GM12878 (cell line): Measurements from ENCODE around the gene ELL. TPM values are rescaled to one million over a fixed set of nuclear protein-coding genes. Genes with fewer than 3 reads are reported as not detected.

Source experiments
- ATAC-seq: fragments of 200-7000 bp; cut with Tn5 transposase; 3 replicates; pipeline ENCODE4 v1.9.1; 2020; ENCODE audit warnings: mild to moderate bottlenecking, moderate library complexity
- BruUV-seq: library from RNA; stranded (reverse); fragments of 400-500 nt; replicated peaks from 2 replicates; lab custom pipeline; 2021; lab: Mats Ljungman, UMichigan
- CTCF ChIA-PET: fragments of 300-600 bp; sonication (Branson Sonifier 250); formaldehyde crosslinking; extraction: SDS; loops from one replicate; lab custom pipeline; 2021; ENCODE audit warnings: inconsistent platforms; lab: Yijun Ruan, JAX
- POLR2A ChIA-PET: fragments of 350-600 bp; formaldehyde crosslinking; extraction: SDS; loops from one replicate; lab custom pipeline; 2021; ENCODE audit warnings: inconsistent platforms; lab: Charles Lee
- RAD21 ChIA-PET: fragments of 300-600 bp; sonication (Branson Sonifier 250); formaldehyde crosslinking; loops from one replicate; lab custom pipeline; 2023; ENCODE audit warnings: antibody characterized with exemption; ENCODE audit not compliant: unreplicated experiment; lab: Charles Lee
- SMC1A ChIA-PET: fragments of 300-600 bp; sonication (Branson Sonifier 250); formaldehyde crosslinking; loops from one replicate; lab custom pipeline; 2023; ENCODE audit not compliant: unreplicated experiment, uncharacterized antibody; lab: Charles Lee
- DNase-seq: peaks from one replicate; pipeline ENCODE4 v3.0.0-alpha.2; 2011; ENCODE audit warnings: low read depth, low spot score
- FAIRE-seq: peaks from 3 replicates; lab custom pipeline; 2011; peaks lifted over from hg19 to GRCh38; lab: Jason Lieb, UNC
- H2AFZ ChIP-seq: 2 replicates; pipeline ENCODE4 v1.6.0; 2011; ENCODE audit warnings: low read depth, low read length, control low read depth; ENCODE audit not compliant: control insufficient read depth
- H3K27ac ChIP-seq: 2 replicates; pipeline ENCODE4 v1.5.1; 2011; ENCODE audit warnings: control low read depth; ENCODE audit not compliant: control insufficient read depth, insufficient read depth
- H3K27me3 ChIP-seq, 2 experiments: replicated peaks in 1 of 2; 2 replicates each; pipeline versions ENCODE4 v1.6.0 to v1.6.1; 2011; ENCODE audit warnings: low read length in 1 of 2; ENCODE audit not compliant: control insufficient read depth in 2 of 2, insufficient read depth in 2 of 2
- H3K36me3 ChIP-seq, 2 experiments: 2 replicates each; pipeline ENCODE4 v1.5.1; 2011; ENCODE audit warnings: low read length in 1 of 2; ENCODE audit not compliant: control insufficient read depth in 2 of 2, insufficient read depth in 2 of 2
- H3K4me1 ChIP-seq: 2 replicates; pipeline ENCODE4 v1.6.1; 2011; ENCODE audit warnings: mild to moderate bottlenecking, low read length, moderate library complexity, mixed read lengths; ENCODE audit not compliant: control insufficient read depth, insufficient read depth
- H3K4me2 ChIP-seq: 2 replicates; pipeline ENCODE4 v1.6.0; 2011; ENCODE audit warnings: control low read depth; ENCODE audit not compliant: control insufficient read depth, insufficient read depth
- H3K4me3 ChIP-seq: fragments of 200-600 bp; sonication (generic); 2 replicates; pipeline ENCODE4 v1.5.1; 2016
- H3K79me2 ChIP-seq: 2 replicates; pipeline ENCODE4 v1.6.0; 2011; ENCODE audit warnings: low read length; ENCODE audit not compliant: control insufficient read depth, insufficient read depth
- H3K9ac ChIP-seq: 2 replicates; pipeline ENCODE4 v1.8.0; 2011; ENCODE audit warnings: low read length, control low read depth, mixed read lengths; ENCODE audit not compliant: control insufficient read depth, insufficient read depth
- H3K9me3 ChIP-seq: replicated peaks from 3 replicates; pipeline ENCODE4 v1.5.1; 2011; ENCODE audit warnings: mild to moderate bottlenecking, low read length; ENCODE audit not compliant: control insufficient read depth, insufficient read depth
- H4K20me1 ChIP-seq: 2 replicates; pipeline ENCODE4 v1.6.0; 2011; ENCODE audit not compliant: control insufficient read depth, insufficient read depth
- EGR1 ChIP-seq, 2 experiments: IDR thresholded peaks; 1 replicate in 1 of 2; 2 replicates in 1 of 2; pipeline ENCODE4 v1.6.1; 2011 to 2012; ENCODE audit warnings: low read depth in 2 of 2, low read length in 2 of 2, borderline replicate concordance in 1 of 2, mild to moderate bottlenecking in 1 of 2, moderate library complexity in 1 of 2
- HDGF ChIP-seq: fragments of 450-650 bp; IDR thresholded peaks from 2 replicates; pipeline ENCODE4 v1.6.1; 2016; ENCODE audit warnings: antibody characterized with exemption
- IKZF1 ChIP-seq: fragments of 450-650 bp; conservative IDR thresholded peaks from 2 replicates; pipeline ENCODE4 v1.6.1; 2017; ENCODE audit warnings: antibody characterized with exemption, mild to moderate bottlenecking
- MXI1 ChIP-seq: fragments of 150-350 bp; IDR thresholded peaks from 2 replicates; pipeline ENCODE4 v1.6.1; 2011; ENCODE audit warnings: low read depth, mild to moderate bottlenecking, inconsistent platforms, low read length, improper control_type of control experiment
- NR2F1 ChIP-seq: fragments of 450-650 bp; conservative IDR thresholded peaks from 2 replicates; pipeline ENCODE4 v1.6.1; 2017; ENCODE audit warnings: mild to moderate bottlenecking
- POLR2A ChIP-seq: IDR thresholded peaks from 2 replicates; pipeline ENCODE4 v1.6.1; 2011; ENCODE audit warnings: low read depth, mild to moderate bottlenecking, low read length
- RB1 ChIP-seq: fragments of 450-650 bp; formaldehyde crosslinking; IDR thresholded peaks from 2 replicates; pipeline ENCODE4 v1.6.1; 2017; ENCODE audit warnings: mild to moderate bottlenecking, borderline replicate concordance
- RCOR1 ChIP-seq: conservative IDR thresholded peaks from 2 replicates; pipeline ENCODE4 v1.6.1; 2012; ENCODE audit warnings: low read depth, low read length, improper control_type of control experiment
- WGBS: methylation state at CpG from one replicate; pipeline ENCODE4 v1.1.6; 2016; ENCODE audit warnings: low lambda C conversion rate; ENCODE audit not compliant: insufficient replicate concordance, insufficient coverage; ENCODE audit errors: missing lambda C conversion rate; 5-methylcytosine and 5-hydroxymethylcytosine counted together
- in situ Hi-C: fragments of 300-500 bp; cut with MboI; formaldehyde crosslinking; loops from 9 replicates; pipeline ENCODE4 v1.14.3; 2018; ENCODE audit warnings: mixed read lengths
- intact Hi-C: fragments of 100-400 bp; cut with micrococcal nuclease; formaldehyde crosslinking; loops from one replicate; pipeline ENCODE4 v1.14.2; 2022; ENCODE audit not compliant: unreplicated experiment
- polyA plus RNA-seq, 11 experiments: library from polyadenylated mRNA; depleted of rRNA in 4 of 11; unstranded in 6 of 11; stranded (reverse) in 5 of 11; fragments of >200 nt; fragmentation: Nextera tagmentation in 4 of 11; fragmentation: Illumina TruSeq in 1 of 11; extraction: Ambion mirVana in 4 of 11; extraction: Trizol in 1 of 11; gene quantifications; 1 replicate in 1 of 11; 2 replicates in 10 of 11; pipeline versions ENCODE4 v1.2.1 to v1.2.3, GENCODE V29; 2011 to 2016; ENCODE audit warnings: inconsistent platforms in 2 of 11, missing spikeins in 2 of 11, low read depth in 1 of 11
- total RNA-seq, 4 experiments: library from RNA; depleted of rRNA in 3 of 4; stranded (reverse); fragments of >200 nt in 3 of 4; fragmentation: Illumina TruSeq in 1 of 4; extraction: Trizol in 1 of 4; gene quantifications; 2 replicates each; pipeline versions ENCODE4 v1.2.1 to v1.2.3, GENCODE V29; 2013 to 2021

ELL gene
- total and polyA plus RNA-seq, 10 of the 15 experiments (the other 5 are each of a cell fraction or from before 2014, with no cell fraction given), result 0.91 to 25.0 (median 9.1) TPM

- in situ Hi-C loops, result no loop called here
- Histone ChIP-seq H3K9me3 (no peaks in the 10 kb centered on the region; the same call in 2 of the 3 replicates), H2AFZ (peak overlapping the region; percentile 82), H3K4me1 (peaks cover 20% of the 10 kb centered on the region), H3K79me2 (peaks cover 8% of the 10 kb centered on the region), H3K9ac (no peak overlapping the region), H3K4me2 (peak overlapping the region; percentile 56), H3K36me3 (peaks cover 0 to 2% of the 10 kb centered on the region in 2 experiments; a peak in 2 of 4 replicates), H3K27me3 (no peaks in the 10 kb centered on the region), H3K4me3 (peak overlapping the region; percentile 65; the same call in 1 of the 2 replicates), H4K20me1 (no peaks in the 10 kb centered on the region), H3K27ac (no peak overlapping the region; the same call in 1 of the 2 replicates)
- CTCF ChIA-PET, result interaction anchor here (0.6 kb wide), 1 partner anchor 25 kb away, joined by 3 read pairs; no protein-coding TSS in a partner anchor
- peak; percentile 70 for ATAC-seq
- 34% methylated on average over 48 of the region's 67 CpGs for WGBS
- RAD21 ChIA-PET, result interaction anchor here (1.0 kb wide), 2 partner anchors 16 to 20 kb away, joined by 3 read pairs; no protein-coding TSS in a partner anchor
- TF ChIP-seq RB1, result no peak
- 0 out of 3 replicates have a peak, but pooled peaks of 1 of the 2 experiments have one; percentile 5 for TF ChIP-seq EGR1 (IDR thresholded peaks at IDR 0.05; ENCODE audit: borderline replicate concordance in 1 of 2, low read depth in 2 of 2, low read length in 2 of 2)
- TF ChIP-seq NR2F1, result peak; percentile 59; the same call in 1 of the 2 replicates
- 0 out of 2 replicates have a peak, but pooled peaks have one; percentile 15 for TF ChIP-seq IKZF1
- TF ChIP-seq HDGF, result peak; percentile 64; the same call in 1 of the 2 replicates
- TF ChIP-seq RCOR1, result no peak
- peak; percentile 44; the same call in 1 of the 2 replicates for TF ChIP-seq MXI1
- TF ChIP-seq POLR2A, result peak; percentile 50; the same call in 1 of the 2 replicates
- SMC1A ChIA-PET, result interaction anchor here (0.5 kb wide), 1 partner anchor 123 kb away, joined by 3 read pairs; no protein-coding TSS in a partner anchor
- POLR2A ChIA-PET, result no interaction called here
- peak; percentile 44 for FAIRE-seq
- no peak for DNase-seq
- intact Hi-C loops, result no loop called here
- BruUV-seq, result no TSS peak
These were observed 85.0 kb downstream of the ELL start for GRCh38 chr19:18436671-18437490.
